Stimulated activated CD8-positive, alpha-beta memory T cell treated with anti-CD3 and anti-CD28 coated beads, Interleukin-15, amount 100 ng/mL, for 24 hours (primary cell): ENCODE data around the gene NUMA1.

Experiments
- DNase-seq: peaks from one replicate; pipeline ENCODE4 v3.0.0-alpha.2; 2020; ENCODE audit warnings: low read depth

The NUMA1 gene

GRCh38 chr11:71999362-71999761, 81.0 kb downstream of the NUMA1 start:
- no peak for DNase-seq

- no peak for DNase-seq
These were observed 81.6 kb downstream of the NUMA1 start, which contains the start of gene IL18BP for GRCh38 chr11:71998649-71999310. Gene IL18BP, plus strand, starts transcription at chr11:71998909. Its CDS starts 1,076 bp downstream, at chr11:71999985.

- DNase-seq = no peak
These were observed 82.3 kb downstream of the NUMA1 start for GRCh38 chr11:71998061-71998460.

- no peak for DNase-seq
These were observed 82.7 kb downstream of the NUMA1 start for GRCh38 chr11:71997594-71997993.

- DNase-seq = no peak
These were observed 83.4 kb downstream of the NUMA1 start for GRCh38 chr11:71996946-71997345.

- no peak for DNase-seq
These were observed 83.8 kb downstream of the NUMA1 start for GRCh38 chr11:71996517-71996916.

GRCh38 chr11:71995726-71996291, 84.5 kb downstream of the NUMA1 start:
- DNase-seq = no peak

- no peak for DNase-seq
These were observed 85.6 kb downstream of the NUMA1 start for GRCh38 chr11:71994786-71995185.

- no peak for DNase-seq
These were observed 88.1 kb downstream of the NUMA1 start for GRCh38 chr11:71992136-71992730.

- DNase-seq = no peak
These were observed 88.8 kb downstream of the NUMA1 start for GRCh38 chr11:71991494-71991893.

GRCh38 chr11:71990701-71991100, 89.6 kb downstream of the NUMA1 start:
- DNase-seq = no peak

GRCh38 chr11:71988050-71988449, 92.3 kb downstream of the NUMA1 start:
- DNase-seq = no peak

GRCh38 chr11:71987521-71987920, 92.8 kb downstream of the NUMA1 start:
- DNase-seq = no peak

GRCh38 chr11:71986131-71986530, 94.2 kb downstream of the NUMA1 start:
- no peak for DNase-seq

GRCh38 chr11:71979602-71980001, 100.7 kb downstream of the NUMA1 start:
- no peak for DNase-seq

- no peak for DNase-seq
These were observed 101.2 kb downstream of the NUMA1 start for GRCh38 chr11:71979094-71979493.

- DNase-seq = no peak
These were observed 102.5 kb downstream of the NUMA1 start for GRCh38 chr11:71977743-71978418.

GRCh38 chr11:71977090-71977489, 103.3 kb downstream of the NUMA1 start:
- no peak for DNase-seq

GRCh38 chr11:71976551-71976950, 103.8 kb downstream of the NUMA1 start:
- no peak for DNase-seq

GRCh38 chr11:71971680-71972079, 108.7 kb downstream of the NUMA1 start:
- DNase-seq = no peak

GRCh38 chr11:71964641-71965040, 115.7 kb downstream of the NUMA1 start:
- DNase-seq = no peak

GRCh38 chr11:71963468-71963867, 116.9 kb downstream of the NUMA1 start:
- DNase-seq = no peak

GRCh38 chr11:71962428-71963038, 117.8 kb downstream of the NUMA1 start:
- no peak for DNase-seq
